SK-N-SH (cell line): ENCODE data around the gene CDX1. TPM values are rescaled to one million over a fixed set of nuclear protein-coding genes. Genes with fewer than 3 reads are reported as not detected.

Experiments used
- CTCF ChIA-PET: fragments of 300-600, 350-600 bp; formaldehyde crosslinking; extraction: SDS; loops from one replicate; lab custom pipeline; 2021; lab: Yijun Ruan, JAX
- POLR2A ChIA-PET: fragments of 350-600 bp; sonication (Branson Sonifier 250); formaldehyde crosslinking; extraction: SDS; loops from one replicate; lab custom pipeline; 2020; ENCODE audit warnings: antibody characterized with exemption, inconsistent platforms; lab: Yijun Ruan, JAX
- DNase-seq: peaks from one replicate; pipeline ENCODE4 v3.0.0; 2012
- H2AFZ ChIP-seq: fragments of 200-600 bp; sonication (generic); 2 replicates; pipeline ENCODE4 v1.8.1; 2016; ENCODE audit warnings: antibody characterized with exemption, mild to moderate bottlenecking, low read depth
- H3F3A ChIP-seq: fragments of 200-600 bp; sonication (generic); replicated peaks from 2 replicates; pipeline ENCODE3; 2016; ENCODE audit warnings: antibody characterized with exemption, mild to moderate bottlenecking; ENCODE audit not compliant: insufficient read depth
- H3K27ac ChIP-seq, 2 experiments: fragments of 200-500 bp in 1 of 2; fragments of 200-600 bp in 1 of 2; sonication (Bioruptor generic) in 1 of 2; sonication (generic), shearing (Covaris generic) in 1 of 2; 2 replicates each; pipeline versions ENCODE4 v1.5.1 to v1.6.1; 2014 to 2016; ENCODE audit warnings: low read depth in 2 of 2, inconsistent platforms in 1 of 2, low read length in 1 of 2, mild to moderate bottlenecking in 1 of 2, mixed read lengths in 1 of 2
- H3K27me3 ChIP-seq: fragments of 200-600 bp; sonication (generic), shearing (Covaris generic); 2 replicates; pipeline ENCODE4 v1.6.1; 2016; ENCODE audit warnings: mixed run types; ENCODE audit not compliant: insufficient read depth
- H3K36me3 ChIP-seq, 2 experiments: fragments of 200-500 bp in 1 of 2; fragments of 200-600 bp in 1 of 2; sonication (Bioruptor generic) in 1 of 2; sonication (generic) in 1 of 2; replicated peaks in 1 of 2; 2 replicates each; pipeline versions ENCODE3 to v1.5.1; 2014 to 2016; ENCODE audit warnings: low read length in 1 of 2, mild to moderate bottlenecking in 1 of 2; ENCODE audit not compliant: insufficient read depth in 2 of 2, control insufficient read depth in 1 of 2
- H3K4me1 ChIP-seq, 2 experiments: fragments of 200-500 bp in 1 of 2; fragments of 200-600 bp in 1 of 2; sonication (Bioruptor generic) in 1 of 2; sonication (generic), shearing (Covaris generic) in 1 of 2; 2 replicates each; pipeline versions ENCODE4 v1.5.1 to v1.6.1; 2014 to 2016; ENCODE audit warnings: low read depth in 1 of 2, low read length in 1 of 2, mixed run types in 1 of 2; ENCODE audit not compliant: insufficient read depth in 2 of 2, control insufficient read depth in 1 of 2
- H3K4me2 ChIP-seq: fragments of 200-600 bp; sonication (generic), shearing (Covaris generic); 2 replicates; pipeline ENCODE4 v1.6.1; 2017; ENCODE audit warnings: mixed run types
- H3K4me3 ChIP-seq, 2 experiments: fragments of 200-500 bp in 1 of 2; fragments of 200-600 bp in 1 of 2; sonication (Bioruptor generic) in 1 of 2; sonication (generic), shearing (Covaris generic) in 1 of 2; 2 replicates each; pipeline versions ENCODE4 v1.5.1 to v1.8.1; 2014 to 2016; ENCODE audit warnings: low read depth in 2 of 2, inconsistent platforms in 1 of 2, low read length in 1 of 2, mild to moderate bottlenecking in 1 of 2, mixed read lengths in 1 of 2, moderate library complexity in 1 of 2
- H3K79me2 ChIP-seq: fragments of 200-600 bp; sonication (generic); 2 replicates; pipeline ENCODE4 v1.8.1; 2017; ENCODE audit warnings: mild to moderate bottlenecking; ENCODE audit not compliant: insufficient read depth
- H3K9ac ChIP-seq: fragments of 200-600 bp; sonication (generic); 2 replicates; pipeline ENCODE4 v1.6.1; 2017; ENCODE audit warnings: mixed run types
- H3K9me2 ChIP-seq: fragments of 200-600 bp; sonication (generic); 2 replicates; pipeline ENCODE4 v1.6.1; 2017; ENCODE audit warnings: mixed run types
- H3K9me3 ChIP-seq: fragments of 200-600 bp; sonication (generic); 2 replicates; pipeline ENCODE4 v1.6.1; 2017; ENCODE audit warnings: mixed run types, mild to moderate bottlenecking, moderate library complexity
- H4K20me1 ChIP-seq: fragments of 200-600 bp; sonication (generic); 2 replicates; pipeline ENCODE4 v1.6.1; 2017; ENCODE audit warnings: mild to moderate bottlenecking, mixed run types; ENCODE audit not compliant: insufficient read depth
- ELF1 ChIP-seq: IDR thresholded peaks from 2 replicates; pipeline ENCODE4 v1.4.0; 2012
- EP300 ChIP-seq, 2 experiments: IDR thresholded peaks; 2 replicates each; pipeline versions ENCODE4 v1.4.0 to v1.6.1; 2012; ENCODE audit warnings: borderline replicate concordance in 1 of 2, low read depth in 1 of 2, low read length in 1 of 2
- FOSL2 ChIP-seq: IDR thresholded peaks from 2 replicates; pipeline ENCODE4 v1.4.0; 2012; ENCODE audit warnings: low read depth, mild to moderate bottlenecking, moderate library complexity, borderline replicate concordance
- FOXM1 ChIP-seq: IDR thresholded peaks from 2 replicates; pipeline ENCODE4 v1.4.0; 2012; ENCODE audit warnings: low read depth, mild to moderate bottlenecking
- GABPA ChIP-seq: IDR thresholded peaks from 2 replicates; pipeline ENCODE4 v1.4.0; 2012; ENCODE audit warnings: low read depth, mild to moderate bottlenecking
- GATA2 ChIP-seq: sonication (generic); formaldehyde crosslinking; IDR thresholded peaks from 2 replicates; pipeline ENCODE4 v1.5.0; 2020; ENCODE audit warnings: mild to moderate bottlenecking, missing genetic modification reagents
- MEF2A ChIP-seq: IDR thresholded peaks from 2 replicates; pipeline ENCODE4 v1.4.0; 2012; ENCODE audit warnings: low read depth, borderline replicate concordance
- MXI1 ChIP-seq: IDR thresholded peaks from 2 replicates; pipeline ENCODE4 v1.6.1; 2012; ENCODE audit warnings: mild to moderate bottlenecking, low read depth, low read length, improper control_type of control experiment
- NFIC ChIP-seq: IDR thresholded peaks from 2 replicates; pipeline ENCODE4 v1.4.0; 2012; ENCODE audit warnings: borderline replicate concordance
- PBX3 ChIP-seq: IDR thresholded peaks from 2 replicates; pipeline ENCODE4; 2012
- REST ChIP-seq: IDR thresholded peaks from 2 replicates; pipeline ENCODE4 v1.6.1; 2012; ENCODE audit warnings: mild to moderate bottlenecking, low read depth, low read length, moderate library complexity
- RFX5 ChIP-seq: IDR thresholded peaks from 2 replicates; pipeline ENCODE4 v1.6.1; 2012; ENCODE audit warnings: mild to moderate bottlenecking, improper control_type of control experiment, low read length
- RXRA ChIP-seq: IDR thresholded peaks from 2 replicates; pipeline ENCODE4 v1.4.0; 2012; ENCODE audit warnings: low read depth, mild to moderate bottlenecking, borderline replicate concordance
- SMC3 ChIP-seq: IDR thresholded peaks from 2 replicates; pipeline ENCODE4 v1.6.1; 2012; ENCODE audit warnings: low read depth, low read length, improper control_type of control experiment
- TAF1 ChIP-seq: IDR thresholded peaks from 2 replicates; pipeline ENCODE4 v1.6.1; 2012; ENCODE audit warnings: low read depth, mild to moderate bottlenecking, low read length, moderate library complexity, borderline replicate concordance
- TCF12 ChIP-seq: IDR thresholded peaks from 2 replicates; pipeline ENCODE4 v1.4.0; 2012
- TEAD4 ChIP-seq: IDR thresholded peaks from 2 replicates; pipeline ENCODE4 v1.4.0; 2012; ENCODE audit warnings: mild to moderate bottlenecking, borderline replicate concordance; ENCODE audit not compliant: insufficient read depth
- ZBTB33 ChIP-seq: IDR thresholded peaks from 2 replicates; pipeline ENCODE4 v1.4.0; 2012; ENCODE audit warnings: low read depth, borderline replicate concordance
- WGBS: methylation state at CpG from one replicate; pipeline ENCODE4 v1.1.6; 2017; ENCODE audit warnings: low lambda C conversion rate; 5-methylcytosine and 5-hydroxymethylcytosine counted together
- polyA plus RNA-seq, 3 experiments: library from polyadenylated mRNA; depleted of rRNA; stranded (reverse); fragments of >200 nt; gene quantifications; 2 replicates each; pipeline ENCODE4 v1.2.3, GENCODE V29; 2012

CDX1 gene
- polyA plus RNA-seq, 1 of the 3 experiments (the other 2 are of a cell fraction), result 0.23 TPM

- TF ChIP-seq ZBTB33 (no peak), MXI1 (no peak)
Observed at GRCh38 chr5:150163035-150163434, 3.5 kb upstream of the CDX1 start (continued).

GRCh38 chr5:150163547-150164059 lies 3.0 kb upstream of the CDX1 start:
- Histone ChIP-seq H3F3A (peaks cover 3% of the 10 kb centered on the region), H3K4me3 (no peak overlapping the region), H2AFZ (no peak overlapping the region), H3K4me1 (peaks cover 18 to 51% of the 10 kb centered on the region in 2 experiments), H3K4me2 (no peak overlapping the region), H3K27me3 (no peaks in the 10 kb centered on the region), H3K9me3 (no peaks in the 10 kb centered on the region), H3K9me2 (no peaks in the 10 kb centered on the region), H3K9ac (no peak overlapping the region), H3K36me3 (no peaks in the 10 kb centered on the region), H4K20me1 (no peaks in the 10 kb centered on the region), H3K27ac (no peak overlapping the region), H3K79me2 (no peaks in the 10 kb centered on the region)
- TF ChIP-seq ELF1, result no peak
- no peak for TF ChIP-seq TCF12
- TF ChIP-seq GABPA, result no peak
- no peak for TF ChIP-seq GATA2
- TF ChIP-seq FOSL2, result no peak
- no peak for TF ChIP-seq MEF2A
- TF ChIP-seq TEAD4, result no peak
- no peak for TF ChIP-seq SMC3
- no peak for TF ChIP-seq TAF1
- no peak for TF ChIP-seq FOXM1
- TF ChIP-seq RFX5, result no peak
- TF ChIP-seq PBX3, result no peak
- TF ChIP-seq EP300 (IDR thresholded peaks at IDR 0.05; ENCODE audit: borderline replicate concordance in 1 of 2, low read depth in 1 of 2, low read length in 1 of 2), result no peak
- no peak for TF ChIP-seq MXI1
- no peak for TF ChIP-seq RXRA
- TF ChIP-seq NFIC, result no peak
- TF ChIP-seq ZBTB33, result no peak
- TF ChIP-seq REST, result no peak
- ChIA-PET POLR2A (interaction anchor here (1.2 kb wide), 1 partner anchor 15 kb away, joined by 4 read pairs; no protein-coding TSS in a partner anchor), CTCF (interaction anchor here (1.7 to 1.9 kb wide), 4 partner anchors 11 to 55 kb away, joined by 7 to 17 read pairs (median 8); no protein-coding TSS in a partner anchor)
- DNase-seq, result no peak
- WGBS, result 97% methylated on average over 9 of the region's 13 CpGs
